PC-9 (cell line): ENCODE measurements around the gene ELOVL7. TPM values are rescaled to one million over a fixed set of nuclear protein-coding genes. Genes with fewer than 3 reads are reported as not detected.

Source experiments
- BruUV-seq: library from RNA; stranded (reverse); fragments of 400-500 nt; replicated peaks from 2 replicates; lab custom pipeline; 2021; lab: Mats Ljungman, UMichigan
- CTCF ChIA-PET: fragments of 300-600 bp; sonication (Branson Sonifier 250); formaldehyde crosslinking; loops from one replicate; lab custom pipeline; 2022; ENCODE audit warnings: antibody characterized with exemption; lab: Charles Lee
- POLR2A ChIA-PET: fragments of 300-600 bp; sonication (Branson Sonifier 250); formaldehyde crosslinking; loops from one replicate; lab custom pipeline; 2022; ENCODE audit warnings: antibody characterized with exemption; ENCODE audit not compliant: unreplicated experiment; lab: Charles Lee
- DNase-seq, 2 experiments: peaks; one replicate each; pipeline versions ENCODE4 v3.0.0 to v3.0.0-alpha.2; 2015 to 2022; ENCODE audit warnings: mixed read lengths in 1 of 2
- H2AFZ ChIP-seq: fragments of 200-600 bp; sonication (generic); 2 replicates; pipeline ENCODE4 v1.8.1; 2017; ENCODE audit warnings: antibody characterized with exemption
- H3F3A ChIP-seq: fragments of 200-600 bp; sonication (generic); 2 replicates; pipeline ENCODE4 v1.8.1; 2017; ENCODE audit warnings: antibody characterized with exemption, mild to moderate bottlenecking, low read depth; ENCODE audit not compliant: insufficient read depth
- H3K27ac ChIP-seq: fragments of 200-600 bp; sonication (generic); 2 replicates; pipeline ENCODE4 v1.6.1; 2016; ENCODE audit warnings: mixed run types
- H3K27me3 ChIP-seq: fragments of 200-600 bp; sonication (generic); 2 replicates; pipeline ENCODE4 v1.6.1; 2016; ENCODE audit warnings: low read depth, mixed run types; ENCODE audit not compliant: insufficient read depth
- H3K36me3 ChIP-seq: fragments of 200-600 bp; sonication (generic); 2 replicates; pipeline ENCODE4 v1.6.1; 2016; ENCODE audit warnings: low read depth, mixed run types
- H3K4me1 ChIP-seq: fragments of 200-600 bp; sonication (generic); replicated peaks from 2 replicates; pipeline ENCODE4 v1.6.1; 2016; ENCODE audit warnings: mixed run types; ENCODE audit not compliant: insufficient read depth
- H3K4me2 ChIP-seq: fragments of 200-600 bp; sonication (generic); 2 replicates; pipeline ENCODE4 v1.6.1; 2017; ENCODE audit warnings: mixed run types
- H3K4me3 ChIP-seq: fragments of 200-600 bp; sonication (generic); 2 replicates; pipeline ENCODE4 v1.6.1; 2016; ENCODE audit warnings: mixed run types
- H3K79me2 ChIP-seq: fragments of 200-600 bp; sonication (generic); 2 replicates; pipeline ENCODE4 v1.6.1; 2017; ENCODE audit warnings: low read depth, mixed run types
- H3K9me2 ChIP-seq: fragments of 200-600 bp; sonication (generic); 2 replicates; pipeline ENCODE4 v1.8.1; 2017; ENCODE audit warnings: mild to moderate bottlenecking; ENCODE audit not compliant: insufficient read depth
- H3K9me3 ChIP-seq: fragments of 200-600 bp; sonication (generic); 2 replicates; pipeline ENCODE4 v1.8.1; 2016; ENCODE audit warnings: low read depth; ENCODE audit not compliant: insufficient read depth
- H4K20me1 ChIP-seq: fragments of 200-600 bp; sonication (generic); 2 replicates; pipeline ENCODE4 v1.8.1; 2017; ENCODE audit not compliant: insufficient read depth
- EZH2 ChIP-seq: fragments of 200-600 bp; sonication (generic); IDR thresholded peaks from 2 replicates; pipeline ENCODE4 v1.8.0; 2017; ENCODE audit warnings: antibody characterized with exemption, low read depth
- intact Hi-C: fragments of 100-400 bp; cut with micrococcal nuclease; formaldehyde crosslinking; loops from one replicate; pipeline ENCODE4 v1.10.0; 2022; ENCODE audit not compliant: unreplicated experiment
- total RNA-seq: library from RNA; stranded (reverse); gene quantifications from 2 replicates; pipeline ENCODE4 v1.2.3, GENCODE V29; 2021
- TF ChIP-seq, protein P1 (sequence below): fragments of 200-600 bp; sonication (generic); conservative IDR thresholded peaks from 2 replicates; pipeline ENCODE4 v1.6.1; 2017; ENCODE audit warnings: mixed run types, antibody characterized with exemption, mild to moderate bottlenecking, moderate library complexity

The ELOVL7 gene
- total RNA-seq, 1 experiment from 2014 or later = 24.3 TPM

DNA sequence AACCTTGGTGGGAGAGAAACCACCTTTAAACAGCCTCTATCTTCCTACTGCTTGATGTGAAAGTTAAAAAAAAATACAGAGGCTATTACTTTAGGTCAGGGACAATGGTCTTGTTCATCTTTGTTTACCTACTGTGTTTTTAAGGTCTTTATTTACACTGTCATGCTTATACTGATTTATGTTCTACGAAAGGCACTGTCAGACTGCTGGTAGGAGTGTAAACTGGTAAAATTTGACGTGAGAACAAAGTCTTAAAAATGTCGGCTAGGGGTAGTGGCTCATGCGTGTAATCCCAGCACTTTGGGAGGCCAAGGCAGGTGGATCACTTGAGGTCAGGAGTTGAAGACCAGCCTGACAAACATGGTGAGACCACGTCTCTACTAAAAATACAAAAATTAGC lies 42.1 kb upstream of the ELOVL7 start:
- Histone ChIP-seq H3K4me3 (no peak overlapping the region), H4K20me1 (no peaks in the 10 kb centered on the region), H2AFZ (no peak overlapping the region), H3K79me2 (no peaks in the 10 kb centered on the region), H3K4me1 (no peaks in the 10 kb centered on the region), H3K9me3 (no peaks in the 10 kb centered on the region; the same call in 1 of the 2 replicates), H3F3A (no peaks in the 10 kb centered on the region), H3K36me3 (no peaks in the 10 kb centered on the region), H3K4me2 (no peak overlapping the region), H3K27ac (no peak overlapping the region), H3K27me3 (no peaks in the 10 kb centered on the region), H3K9me2 (no peaks in the 10 kb centered on the region)
- no peak for DNase-seq
- POLR2A ChIA-PET = no interaction called here
- TF ChIP-seq EZH2 = no peak
- TF ChIP-seq, protein P1, sequence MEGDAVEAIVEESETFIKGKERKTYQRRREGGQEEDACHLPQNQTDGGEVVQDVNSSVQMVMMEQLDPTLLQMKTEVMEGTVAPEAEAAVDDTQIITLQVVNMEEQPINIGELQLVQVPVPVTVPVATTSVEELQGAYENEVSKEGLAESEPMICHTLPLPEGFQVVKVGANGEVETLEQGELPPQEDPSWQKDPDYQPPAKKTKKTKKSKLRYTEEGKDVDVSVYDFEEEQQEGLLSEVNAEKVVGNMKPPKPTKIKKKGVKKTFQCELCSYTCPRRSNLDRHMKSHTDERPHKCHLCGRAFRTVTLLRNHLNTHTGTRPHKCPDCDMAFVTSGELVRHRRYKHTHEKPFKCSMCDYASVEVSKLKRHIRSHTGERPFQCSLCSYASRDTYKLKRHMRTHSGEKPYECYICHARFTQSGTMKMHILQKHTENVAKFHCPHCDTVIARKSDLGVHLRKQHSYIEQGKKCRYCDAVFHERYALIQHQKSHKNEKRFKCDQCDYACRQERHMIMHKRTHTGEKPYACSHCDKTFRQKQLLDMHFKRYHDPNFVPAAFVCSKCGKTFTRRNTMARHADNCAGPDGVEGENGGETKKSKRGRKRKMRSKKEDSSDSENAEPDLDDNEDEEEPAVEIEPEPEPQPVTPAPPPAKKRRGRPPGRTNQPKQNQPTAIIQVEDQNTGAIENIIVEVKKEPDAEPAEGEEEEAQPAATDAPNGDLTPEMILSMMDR = no peak
- CTCF ChIA-PET = no interaction called here
- intact Hi-C loops = no loop called here
- BruUV-seq = no TSS peak

DNA sequence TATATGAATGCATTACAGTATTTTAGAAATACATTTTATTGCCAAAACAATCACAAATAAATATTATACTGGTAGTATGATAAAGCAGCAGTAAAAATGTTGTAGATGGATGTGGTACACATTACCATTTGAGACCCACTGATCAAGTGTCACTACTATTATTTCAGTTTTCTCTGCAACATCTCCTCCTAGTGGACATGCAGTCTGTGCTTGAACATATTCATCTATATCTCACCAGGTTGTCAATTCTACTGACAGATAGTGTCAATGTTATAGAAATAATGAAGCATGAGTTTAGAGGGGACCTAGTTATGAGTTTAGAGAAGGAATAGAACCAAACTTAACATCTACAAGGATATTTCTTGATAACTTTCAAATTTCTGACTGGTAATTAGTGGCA lies 39.2 kb upstream of the ELOVL7 start:
- CTCF ChIA-PET = no interaction called here
- Histone ChIP-seq H3K4me3 (no peak overlapping the region), H3K27me3 (no peaks in the 10 kb centered on the region), H3K36me3 (no peaks in the 10 kb centered on the region), H3K4me1 (no peaks in the 10 kb centered on the region), H3K4me2 (no peak overlapping the region), H3K79me2 (no peaks in the 10 kb centered on the region), H3F3A (no peaks in the 10 kb centered on the region), H2AFZ (no peak overlapping the region), H3K27ac (no peak overlapping the region), H4K20me1 (no peaks in the 10 kb centered on the region), H3K9me2 (no peaks in the 10 kb centered on the region), H3K9me3 (peaks cover 5% of the 10 kb centered on the region; the same call in 1 of the 2 replicates)
- no peak for TF ChIP-seq EZH2
- TF ChIP-seq, protein P1 = peak; percentile 65; the same call in 1 of the 2 replicates
- DNase-seq = no peak
- intact Hi-C loops = loop anchor here (1.0 kb wide), 1 partner anchor 206 kb away; no protein-coding TSS in a partner anchor
- POLR2A ChIA-PET = no interaction called here
- BruUV-seq = no TSS peak

DNA sequence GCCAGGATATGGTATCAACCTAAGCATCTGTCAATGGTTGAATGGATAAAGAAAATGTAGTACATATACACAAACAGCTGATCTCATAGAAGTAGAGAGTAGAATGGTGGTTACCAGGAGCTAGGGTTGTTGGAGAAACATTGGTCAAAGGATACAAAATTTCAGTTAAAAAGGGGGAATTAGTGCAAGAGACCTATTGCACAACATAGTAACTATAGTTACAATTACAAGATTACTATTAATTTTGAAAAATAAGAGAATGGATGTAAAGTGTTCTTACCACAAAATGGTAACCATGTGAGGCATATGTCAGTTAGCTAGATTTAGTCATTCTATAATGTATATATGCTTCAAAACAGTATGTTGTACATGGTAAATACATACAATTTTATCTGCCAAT lies 28.8 kb upstream of the ELOVL7 start:
- CTCF ChIA-PET = no interaction called here
- no peaks in the 10 kb centered on the region for H3K79me2 ChIP-seq
- H3K9me2 ChIP-seq = no peaks in the 10 kb centered on the region; the same call in 1 of the 2 replicates
- no peaks in the 10 kb centered on the region for H4K20me1 ChIP-seq
- H3K27me3 ChIP-seq = no peaks in the 10 kb centered on the region
- no peak overlapping the region for H3K4me2 ChIP-seq
- no peak for TF ChIP-seq EZH2
- TF ChIP-seq, protein P1 = no peak
- H3K4me1 ChIP-seq = no peaks in the 10 kb centered on the region
- intact Hi-C loops = no loop called here
- POLR2A ChIA-PET = no interaction called here
- no peaks in the 10 kb centered on the region for H3K36me3 ChIP-seq
- BruUV-seq = no TSS peak
- H3K27ac ChIP-seq = no peak overlapping the region
- H3K9me3 ChIP-seq = peaks cover 10% of the 10 kb centered on the region
- no peak for DNase-seq
- H3K4me3 ChIP-seq = no peak overlapping the region
- no peaks in the 10 kb centered on the region for H3F3A ChIP-seq
- H2AFZ ChIP-seq = no peak overlapping the region
